Activated T-helper 17 cell treated with anti-CD3 and anti-CD28 coated beads, Interleukin-2, amount 50 U/mL, for 72 hours (primary cell): ENCODE data around the gene ABHD16B. TPM values are rescaled to one million over a fixed set of nuclear protein-coding genes. Genes with fewer than 3 reads are reported as not detected.

ENCODE experiments used
- ATAC-seq: fragments of 150-1000 bp; cut with Tn5 transposase; replicated peaks from 2 replicates; pipeline ENCODE4 v1.10.0; 2021; ENCODE audit warnings: mild to moderate bottlenecking, moderate library complexity
- H3K27ac Mint-ChIP-seq: one replicate; pipeline ENCODE4 v1.8.0; 2022; ENCODE audit warnings: mixed read lengths
- H3K27me3 Mint-ChIP-seq: one replicate; pipeline ENCODE4 v1.8.0; 2022; ENCODE audit warnings: mixed read lengths
- H3K36me3 Mint-ChIP-seq: one replicate; pipeline ENCODE4 v1.8.0; 2022; ENCODE audit warnings: low read depth, mild to moderate bottlenecking, mixed read lengths
- H3K4me1 Mint-ChIP-seq: one replicate; pipeline ENCODE4 v1.8.0; 2022; ENCODE audit warnings: mixed read lengths
- H3K4me3 Mint-ChIP-seq: one replicate; pipeline ENCODE4 v1.8.0; 2022; ENCODE audit warnings: mild to moderate bottlenecking, mixed read lengths
- H3K9me3 Mint-ChIP-seq: one replicate; pipeline ENCODE4 v1.8.0; 2022; ENCODE audit warnings: mixed read lengths
- total RNA-seq, 2 donors: library from RNA; stranded (reverse); gene quantifications; one replicate each; pipeline ENCODE4 v1.2.3, GENCODE V29; 2022

Gene ABHD16B
- total RNA-seq, 2 donors from 2014 or later = 0.19 TPM; not detected in 1

DNA sequence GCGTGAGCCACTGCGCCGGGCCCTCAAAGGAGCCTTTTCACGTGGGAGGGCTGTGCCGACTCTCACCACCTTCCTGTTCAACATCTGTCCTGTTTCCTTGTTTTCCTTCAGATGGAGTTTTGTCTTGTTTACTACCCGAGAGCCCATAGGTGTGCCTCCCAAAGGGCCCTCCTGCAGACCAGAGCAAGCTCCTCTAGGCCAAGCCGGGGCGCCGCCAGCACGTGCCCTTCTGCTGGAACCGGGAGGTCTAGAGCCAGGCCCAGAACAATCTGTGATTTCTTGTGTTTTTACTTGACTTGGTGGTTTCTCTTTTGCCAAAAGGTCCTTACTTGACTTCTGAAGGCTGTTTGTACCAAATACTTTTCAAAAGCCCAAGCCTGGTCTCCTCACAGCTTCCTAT lies 25.6 kb downstream of the ABHD16B start:
- Mint-ChIP-seq H3K4me1 (no peaks in the 10 kb centered on the region), H3K9me3 (no peaks in the 10 kb centered on the region), H3K27ac (no peak overlapping the region), H3K27me3 (no peaks in the 10 kb centered on the region), H3K4me3 (no peak overlapping the region), H3K36me3 (peaks cover 78% of the 10 kb centered on the region)
- ATAC-seq = no peak

DNA sequence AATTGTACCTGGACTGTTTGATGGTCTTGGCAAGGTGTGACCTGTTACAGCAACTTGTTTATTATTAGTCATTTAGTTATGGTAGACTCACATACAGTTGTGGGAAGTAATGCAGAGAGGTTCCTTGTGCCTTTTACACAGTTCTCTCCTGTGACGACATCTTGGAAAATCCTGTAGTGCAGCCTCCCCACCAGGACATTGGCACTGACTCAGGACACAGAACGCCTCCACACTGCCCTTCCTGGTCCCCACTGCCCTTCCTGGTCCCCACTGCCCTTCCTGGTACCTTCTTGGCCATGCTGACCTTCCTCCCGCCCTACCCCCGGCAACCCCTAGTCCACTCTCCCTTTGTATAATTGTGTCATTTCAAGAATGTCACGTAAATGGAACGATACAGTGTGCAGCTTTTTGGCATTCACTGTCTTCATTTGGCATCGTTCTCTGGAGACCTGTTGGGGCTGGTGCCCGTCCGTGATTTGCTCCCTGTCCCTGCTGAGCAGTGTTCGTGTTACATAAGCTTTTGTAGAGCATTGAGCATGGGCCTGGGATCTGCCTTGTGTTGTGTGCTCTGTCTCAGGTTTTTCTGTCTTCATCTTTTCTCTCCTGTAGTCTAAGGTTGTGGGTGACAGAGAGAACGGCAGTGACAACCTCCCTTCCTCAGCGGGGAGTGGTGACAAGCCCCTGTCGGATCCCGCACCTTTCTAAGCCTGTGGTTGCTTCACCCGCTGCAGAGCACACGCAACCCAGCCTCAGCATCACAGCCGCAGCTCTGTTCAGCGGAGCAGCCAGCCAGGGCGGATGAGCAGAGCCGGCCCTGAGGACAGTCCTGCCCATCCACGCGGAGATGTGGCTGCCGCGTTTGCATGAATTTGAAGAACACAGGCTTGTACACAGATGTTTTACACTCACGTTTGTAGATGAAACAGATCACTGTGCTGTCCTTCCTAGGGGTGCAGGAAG lies 28.2 kb downstream of the ABHD16B start:
- peaks cover 5% of the 10 kb centered on the region for H3K4me1 Mint-ChIP-seq
- H3K4me3 Mint-ChIP-seq = no peak overlapping the region
- no peak for ATAC-seq
- H3K9me3 Mint-ChIP-seq = no peaks in the 10 kb centered on the region
- no peaks in the 10 kb centered on the region for H3K27me3 Mint-ChIP-seq
- H3K36me3 Mint-ChIP-seq = peaks cover 60% of the 10 kb centered on the region
- H3K27ac Mint-ChIP-seq = no peak overlapping the region

DNA sequence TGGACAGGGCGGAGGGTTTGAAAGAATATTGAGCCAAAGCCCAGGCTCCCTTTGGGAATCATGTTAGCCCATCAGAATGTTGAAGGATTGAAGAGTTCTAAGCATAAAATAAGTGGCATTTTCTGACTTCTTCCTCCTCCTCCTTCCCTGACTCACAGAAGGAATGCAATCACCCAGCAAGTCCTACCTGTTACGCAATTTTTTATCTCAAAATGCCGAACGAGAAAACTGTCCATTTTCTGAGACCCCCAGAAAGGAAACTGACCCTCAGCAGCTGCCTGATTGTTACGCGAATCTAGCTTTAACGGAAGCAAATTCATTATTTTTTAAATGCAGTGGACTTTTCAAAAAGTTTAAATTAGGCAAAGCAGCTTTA lies 28.9 kb downstream of the ABHD16B start:
- Mint-ChIP-seq H3K4me3 (no peak overlapping the region), H3K4me1 (peaks cover 5% of the 10 kb centered on the region), H3K9me3 (no peaks in the 10 kb centered on the region), H3K27ac (no peak overlapping the region), H3K27me3 (no peaks in the 10 kb centered on the region), H3K36me3 (peaks cover 54% of the 10 kb centered on the region)
- no peak for ATAC-seq

DNA sequence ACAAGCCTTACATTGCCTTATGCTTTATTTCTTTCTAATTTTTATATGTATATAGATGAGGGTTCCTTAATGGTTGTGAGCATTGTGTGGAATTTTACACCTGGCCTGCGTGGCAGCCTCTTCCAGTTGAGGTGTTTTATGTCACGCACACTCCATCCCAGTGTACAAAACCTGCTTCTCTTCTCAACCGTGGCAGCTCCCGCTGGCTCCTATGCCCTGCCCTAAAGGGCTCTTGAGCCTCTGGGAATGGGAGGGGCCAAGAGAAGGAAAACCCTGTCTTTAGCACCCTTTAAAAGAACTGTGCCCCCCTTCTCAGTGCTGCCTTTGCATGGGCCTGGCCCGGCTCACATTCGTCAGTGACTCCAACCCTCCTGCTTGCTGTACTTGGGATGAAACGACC lies 29.3 kb downstream of the ABHD16B start:
- Mint-ChIP-seq H3K4me3 (no peak overlapping the region), H3K27ac (no peak overlapping the region), H3K9me3 (no peaks in the 10 kb centered on the region), H3K36me3 (peaks cover 54% of the 10 kb centered on the region), H3K27me3 (no peaks in the 10 kb centered on the region), H3K4me1 (peaks cover 5% of the 10 kb centered on the region)
- no peak for ATAC-seq

DNA sequence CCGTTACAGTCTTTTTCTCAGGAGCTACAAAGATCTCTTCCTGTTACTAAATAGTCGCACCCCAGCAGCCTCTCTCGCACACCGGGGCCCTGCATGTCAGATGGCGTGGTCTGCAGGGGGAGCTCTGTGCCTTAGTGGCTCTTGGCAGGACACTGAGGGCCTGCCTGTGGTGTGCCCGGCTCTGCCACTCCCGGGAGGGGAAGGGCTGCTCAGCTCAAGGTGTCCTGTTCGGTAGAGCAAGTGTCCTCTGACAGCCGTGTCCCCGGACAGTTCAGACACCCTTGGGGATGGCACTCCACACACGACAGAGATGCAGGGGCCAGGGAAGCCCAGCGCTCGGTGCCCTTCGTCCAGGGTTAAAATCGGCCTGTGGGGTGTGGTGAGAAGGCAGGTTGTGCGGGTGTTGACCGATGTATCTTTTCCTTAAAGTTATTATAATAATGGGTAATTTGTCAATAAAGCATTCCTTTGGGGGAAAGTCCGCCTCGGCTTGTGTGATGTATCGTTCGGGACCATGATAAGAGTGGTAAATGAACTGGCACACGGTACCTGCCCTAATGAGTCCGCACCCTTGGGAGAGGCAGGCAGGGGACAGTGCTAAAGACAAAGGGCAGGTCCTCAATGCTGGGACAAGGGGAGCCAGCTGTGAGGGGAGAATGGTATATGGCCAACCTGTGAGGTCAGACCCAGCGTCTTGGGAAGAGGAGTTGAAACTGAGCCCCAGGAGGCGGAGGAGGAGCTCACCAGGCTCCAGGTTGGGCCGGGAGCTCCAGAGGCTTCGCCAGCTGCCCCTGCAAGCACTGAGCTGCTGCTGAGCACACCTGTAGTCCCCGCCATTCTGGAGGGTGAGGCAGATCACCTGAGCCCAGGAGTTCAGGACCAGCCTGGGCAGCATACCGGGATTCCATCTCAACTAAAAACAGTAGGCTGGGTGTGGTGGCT lies 30.0 kb downstream of the ABHD16B start:
- no peaks in the 10 kb centered on the region for H3K9me3 Mint-ChIP-seq
- H3K4me3 Mint-ChIP-seq = no peak overlapping the region
- no peaks in the 10 kb centered on the region for H3K27me3 Mint-ChIP-seq
- peaks cover 61% of the 10 kb centered on the region for H3K36me3 Mint-ChIP-seq
- no peak overlapping the region for H3K27ac Mint-ChIP-seq
- no peak for ATAC-seq
- H3K4me1 Mint-ChIP-seq = peaks cover 5% of the 10 kb centered on the region

DNA sequence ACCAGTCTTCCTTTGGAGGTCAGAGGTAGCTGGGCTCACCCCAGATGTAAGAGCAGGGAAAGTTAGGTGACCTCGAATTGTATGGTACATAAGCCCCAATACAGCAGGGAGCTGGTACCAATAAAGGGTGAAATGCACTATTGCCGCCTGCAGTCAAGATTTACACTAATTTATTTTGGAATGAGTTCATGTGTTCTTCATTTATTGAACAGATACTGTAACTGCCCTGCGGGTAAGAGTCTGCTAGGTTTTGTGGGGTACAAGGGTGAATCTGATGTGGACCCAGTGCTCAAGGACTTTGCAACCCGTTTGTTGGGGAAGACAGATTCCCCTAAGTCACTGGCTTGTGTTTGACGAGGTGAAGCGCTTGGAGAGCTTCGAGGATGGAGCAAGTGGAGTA lies 31.1 kb downstream of the ABHD16B start:
- peaks cover 12% of the 10 kb centered on the region for H3K4me1 Mint-ChIP-seq
- no peak for ATAC-seq
- no peak overlapping the region for H3K4me3 Mint-ChIP-seq
- H3K27ac Mint-ChIP-seq = no peak overlapping the region
- H3K9me3 Mint-ChIP-seq = no peaks in the 10 kb centered on the region
- H3K27me3 Mint-ChIP-seq = no peaks in the 10 kb centered on the region
- peaks cover 61% of the 10 kb centered on the region for H3K36me3 Mint-ChIP-seq

DNA sequence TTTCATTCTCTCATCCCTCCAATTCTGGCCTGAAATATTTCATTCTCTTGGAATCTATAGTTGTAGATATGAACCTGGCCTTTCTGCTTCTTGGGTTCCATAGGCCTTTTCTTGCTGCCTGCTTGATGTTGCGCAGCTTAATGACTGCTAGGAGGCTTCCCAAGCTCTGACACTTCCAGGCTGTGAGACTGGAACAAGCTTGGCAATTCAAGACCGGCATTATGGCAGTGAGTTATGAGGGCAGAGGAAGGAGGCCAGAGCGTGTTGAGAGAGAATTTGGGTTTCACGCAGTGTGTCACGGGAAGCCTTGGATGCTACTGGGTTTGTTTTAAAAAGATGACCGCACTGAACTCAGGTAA lies 32.7 kb downstream of the ABHD16B start:
- peaks cover 23% of the 10 kb centered on the region for H3K4me1 Mint-ChIP-seq
- peaks cover 64% of the 10 kb centered on the region for H3K36me3 Mint-ChIP-seq
- no peaks in the 10 kb centered on the region for H3K9me3 Mint-ChIP-seq
- H3K4me3 Mint-ChIP-seq = peak overlapping the region; percentile 72
- H3K27me3 Mint-ChIP-seq = no peaks in the 10 kb centered on the region
- no peak for ATAC-seq
- H3K27ac Mint-ChIP-seq = peak overlapping the region; percentile 83

DNA sequence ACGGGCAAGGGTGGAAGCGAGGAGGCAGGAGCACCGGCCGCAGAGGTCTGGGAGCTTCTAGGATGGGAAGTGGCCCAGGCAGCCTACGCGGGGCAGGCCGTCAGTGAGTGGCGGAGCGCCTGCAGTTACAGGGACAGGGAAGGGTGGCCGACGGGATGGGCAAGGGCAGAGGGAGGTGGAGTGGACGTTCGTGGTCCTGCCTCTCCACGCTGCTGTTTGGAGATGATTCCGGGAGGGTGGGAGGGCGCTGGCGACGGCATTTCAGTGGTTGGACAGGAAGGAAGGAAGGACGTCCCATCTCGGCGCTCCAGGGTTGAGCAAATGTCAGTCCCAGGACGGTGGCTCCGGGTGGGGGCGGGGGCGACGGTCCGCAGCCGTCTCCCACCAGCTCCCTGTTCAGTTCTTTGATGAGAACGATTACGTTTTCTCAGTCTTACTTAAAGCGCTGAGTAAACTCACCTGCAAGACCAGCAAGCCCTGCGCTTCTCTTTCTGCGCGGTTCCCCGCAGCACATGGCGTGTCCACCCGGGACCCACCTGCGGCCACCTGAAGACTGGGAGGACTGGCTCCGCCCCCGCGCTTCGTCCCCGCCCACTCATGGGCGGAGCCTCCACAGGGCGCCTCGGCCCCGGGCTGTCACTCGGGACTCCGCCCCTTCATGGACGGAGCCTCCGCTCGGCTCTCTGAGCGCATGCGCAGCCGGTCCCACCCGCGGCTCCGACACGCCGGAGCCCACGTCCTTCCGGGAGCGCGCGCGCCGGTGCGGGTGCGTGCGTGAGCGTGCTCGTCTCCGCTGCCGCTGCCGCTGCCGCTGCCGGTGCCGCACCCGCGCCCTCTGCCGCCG lies 33.3 kb downstream of the ABHD16B start, which contains the start of gene DNAJC5:
TSS of gene DNAJC5 (plus strand) at position 769 of the 844 bp plus-strand sequence. CDS start 33,220 bp downstream, outside the sequence.
- no peaks in the 10 kb centered on the region for H3K9me3 Mint-ChIP-seq
- peak; percentile 81 for ATAC-seq

DNA sequence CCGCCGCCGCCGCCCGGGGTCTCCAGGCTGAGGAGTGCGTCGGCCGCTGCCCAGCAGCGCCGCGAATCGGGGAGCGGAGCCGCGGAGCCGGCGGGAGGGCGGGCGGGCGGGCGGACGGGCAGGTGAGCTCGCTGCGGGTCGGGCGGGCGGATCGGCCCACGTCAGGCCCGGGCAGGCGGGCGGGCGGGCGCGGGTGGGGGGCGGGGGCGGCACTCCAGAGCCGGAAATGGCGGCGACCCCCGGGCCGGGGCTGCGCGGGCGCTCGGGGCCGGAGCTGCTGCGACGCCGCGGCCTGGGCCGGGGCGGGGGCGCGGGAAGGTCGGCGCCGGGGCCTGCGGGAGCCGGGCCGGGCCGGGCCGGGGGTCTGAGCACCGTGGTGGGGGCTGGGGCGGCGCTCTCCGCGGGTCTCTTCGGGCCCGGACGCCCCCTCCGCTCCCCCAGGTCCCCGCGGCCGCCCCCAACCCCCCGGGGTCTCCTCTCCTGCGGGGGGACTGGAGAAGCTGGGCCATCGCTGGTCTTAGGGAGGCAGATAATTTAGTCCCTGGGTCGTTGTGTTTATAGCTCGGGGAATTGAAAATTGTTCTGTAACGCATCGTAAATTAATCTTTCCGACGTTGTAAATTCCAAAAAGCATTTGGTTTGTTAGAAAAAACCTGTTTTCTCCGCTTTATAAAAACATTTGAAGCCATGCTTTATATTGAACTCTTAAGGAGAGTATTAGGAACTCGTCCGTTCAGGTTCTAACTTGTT lies 34.1 kb downstream of the ABHD16B start:
- Mint-ChIP-seq H3K27me3 (no peaks in the 10 kb centered on the region), H3K4me3 (peak overlapping the region; percentile 97), H3K4me1 (peaks cover 26% of the 10 kb centered on the region), H3K36me3 (peaks cover 53% of the 10 kb centered on the region), H3K9me3 (no peaks in the 10 kb centered on the region), H3K27ac (peak overlapping the region; percentile 97)
- ATAC-seq = peak; percentile 8

More for the DNA sequence above, 33.3 kb downstream of the ABHD16B start, which contains the start of gene DNAJC5:
- Mint-ChIP-seq H3K27me3 (no peaks in the 10 kb centered on the region), H3K4me3 (peak within 1 kb of the TSS; percentile 97), H3K27ac (peak within 1 kb of the TSS; percentile 97), H3K36me3 (peaks cover 61% of the 10 kb centered on the region), H3K4me1 (peaks cover 26% of the 10 kb centered on the region)

DNA sequence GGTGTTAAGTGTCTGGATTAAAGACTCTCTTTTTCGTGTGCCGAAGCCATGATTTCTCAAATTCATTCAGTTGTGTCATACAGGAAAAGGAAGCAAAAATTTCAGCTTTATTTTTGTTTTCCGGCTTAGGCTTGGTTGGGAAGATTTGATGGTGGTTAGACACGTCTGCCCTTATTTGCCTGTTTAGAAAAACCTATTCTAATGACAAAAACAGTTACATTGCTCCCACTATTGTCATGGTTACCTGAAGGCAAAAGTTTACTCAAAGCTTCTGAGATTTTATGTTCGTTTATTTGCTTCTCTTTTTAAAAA lies 34.6 kb downstream of the ABHD16B start:
- peak overlapping the region; percentile 97 for H3K27ac Mint-ChIP-seq
- peaks cover 26% of the 10 kb centered on the region for H3K4me1 Mint-ChIP-seq
- no peaks in the 10 kb centered on the region for H3K27me3 Mint-ChIP-seq
- peak overlapping the region; percentile 97 for H3K4me3 Mint-ChIP-seq
- peak; percentile 6 for ATAC-seq
- H3K36me3 Mint-ChIP-seq = peaks cover 54% of the 10 kb centered on the region
- H3K9me3 Mint-ChIP-seq = no peaks in the 10 kb centered on the region

DNA sequence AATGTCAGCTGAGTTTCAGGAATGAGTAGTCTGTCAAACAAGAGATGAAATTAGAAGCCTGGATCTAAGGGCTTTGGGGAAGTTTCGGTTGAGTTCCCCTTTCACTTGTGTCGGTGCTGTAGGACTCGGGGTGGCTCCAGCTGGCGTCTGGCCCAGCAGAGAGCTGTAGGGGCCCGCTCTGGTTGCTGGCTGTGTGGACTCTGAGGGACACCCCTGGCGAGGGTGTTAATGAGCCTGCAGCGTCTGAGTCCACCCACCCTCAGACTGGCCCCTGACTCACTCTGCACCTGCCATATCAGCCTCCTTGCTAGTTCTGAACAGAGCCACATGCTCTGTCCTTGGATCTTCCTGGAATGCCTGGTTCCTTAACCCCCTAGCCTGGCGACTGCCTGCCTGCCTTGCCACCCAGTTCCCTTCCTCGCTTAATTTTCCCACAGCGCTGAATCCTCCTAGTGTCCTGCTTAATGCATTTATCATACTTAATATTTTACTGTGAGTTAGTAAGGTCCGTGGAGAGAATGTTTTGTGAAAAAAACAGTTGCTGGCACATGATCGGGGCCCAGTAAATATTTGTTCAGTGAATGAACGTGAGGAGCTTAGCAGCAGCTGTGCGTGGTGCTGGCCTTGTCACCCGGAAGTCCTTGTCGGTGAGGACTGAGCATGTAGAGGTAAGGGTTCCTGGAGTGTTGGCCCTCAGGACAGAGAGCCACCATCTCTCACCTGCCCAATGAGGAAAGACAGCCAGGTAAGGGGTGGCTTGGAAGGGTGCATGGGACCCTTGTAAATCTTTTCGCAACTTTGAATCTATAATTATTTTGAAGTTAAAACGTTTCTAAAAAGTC lies 35.2 kb downstream of the ABHD16B start:
- H3K4me1 Mint-ChIP-seq = peaks cover 26% of the 10 kb centered on the region
- H3K36me3 Mint-ChIP-seq = peaks cover 54% of the 10 kb centered on the region
- no peaks in the 10 kb centered on the region for H3K9me3 Mint-ChIP-seq
- peak overlapping the region; percentile 97 for H3K4me3 Mint-ChIP-seq
- ATAC-seq = peak; percentile 56
- H3K27ac Mint-ChIP-seq = peak overlapping the region; percentile 97
- no peaks in the 10 kb centered on the region for H3K27me3 Mint-ChIP-seq

DNA sequence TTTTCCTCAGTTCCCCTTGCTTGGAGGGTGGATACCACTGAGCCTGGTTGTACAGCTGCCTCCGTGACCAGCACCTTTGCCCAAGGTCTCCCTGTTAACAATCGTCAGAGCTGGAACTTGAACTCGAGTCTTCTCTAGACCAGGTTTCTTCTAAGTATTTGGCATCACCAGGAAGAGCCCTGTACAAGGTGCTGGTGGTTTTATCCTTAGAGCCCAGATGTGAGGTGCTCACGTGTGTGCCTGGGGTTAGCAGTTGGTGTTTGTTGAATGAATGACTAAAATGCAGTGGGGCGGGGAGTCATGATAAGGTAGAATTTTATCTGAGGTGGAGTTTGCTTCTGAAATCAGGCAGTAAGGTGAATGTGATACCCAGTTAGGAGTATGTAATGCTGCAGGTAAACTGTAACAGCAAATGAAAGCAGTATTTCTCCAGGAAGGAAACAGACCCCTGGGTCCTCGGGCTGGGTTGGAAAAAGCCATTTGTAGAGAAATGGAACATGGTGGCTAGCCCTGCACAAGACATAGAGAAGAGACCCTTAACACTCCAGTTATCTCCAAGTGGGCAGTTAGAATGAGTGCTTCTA lies 36.8 kb downstream of the ABHD16B start:
- Mint-ChIP-seq H3K9me3 (no peaks in the 10 kb centered on the region), H3K27me3 (no peaks in the 10 kb centered on the region), H3K27ac (peak overlapping the region; percentile 84), H3K36me3 (peaks cover 62% of the 10 kb centered on the region), H3K4me3 (peak overlapping the region; percentile 97), H3K4me1 (peaks cover 30% of the 10 kb centered on the region)
- no peak for ATAC-seq
